Measurements from ENCODE around the gene TCFL5.

GRCh38 chr20:62875419-62876361, 14.1 kb upstream of the TCFL5 start:
- no peak for TF ChIP-seq POLR2A (IDR thresholded peaks at IDR 0.05; ENCODE audit: low read depth)
- TF ChIP-seq CTCF (IDR thresholded peaks at IDR 0.05): peak; percentile 30 to 57 (median 39)
